ENCODE results near the gene TNFRSF13B. TPM values are rescaled to one million over a fixed set of nuclear protein-coding genes. Genes with fewer than 3 reads are reported as not detected.
"Not testable (repeated sequence)": the region's sequence is repeated elsewhere in the genome, so short reads cannot be mapped to it uniquely, and the experiment has no call there.

TNFRSF13B gene
- total RNA-seq, 1 donor from 2014 or later, result not detected

DNA sequence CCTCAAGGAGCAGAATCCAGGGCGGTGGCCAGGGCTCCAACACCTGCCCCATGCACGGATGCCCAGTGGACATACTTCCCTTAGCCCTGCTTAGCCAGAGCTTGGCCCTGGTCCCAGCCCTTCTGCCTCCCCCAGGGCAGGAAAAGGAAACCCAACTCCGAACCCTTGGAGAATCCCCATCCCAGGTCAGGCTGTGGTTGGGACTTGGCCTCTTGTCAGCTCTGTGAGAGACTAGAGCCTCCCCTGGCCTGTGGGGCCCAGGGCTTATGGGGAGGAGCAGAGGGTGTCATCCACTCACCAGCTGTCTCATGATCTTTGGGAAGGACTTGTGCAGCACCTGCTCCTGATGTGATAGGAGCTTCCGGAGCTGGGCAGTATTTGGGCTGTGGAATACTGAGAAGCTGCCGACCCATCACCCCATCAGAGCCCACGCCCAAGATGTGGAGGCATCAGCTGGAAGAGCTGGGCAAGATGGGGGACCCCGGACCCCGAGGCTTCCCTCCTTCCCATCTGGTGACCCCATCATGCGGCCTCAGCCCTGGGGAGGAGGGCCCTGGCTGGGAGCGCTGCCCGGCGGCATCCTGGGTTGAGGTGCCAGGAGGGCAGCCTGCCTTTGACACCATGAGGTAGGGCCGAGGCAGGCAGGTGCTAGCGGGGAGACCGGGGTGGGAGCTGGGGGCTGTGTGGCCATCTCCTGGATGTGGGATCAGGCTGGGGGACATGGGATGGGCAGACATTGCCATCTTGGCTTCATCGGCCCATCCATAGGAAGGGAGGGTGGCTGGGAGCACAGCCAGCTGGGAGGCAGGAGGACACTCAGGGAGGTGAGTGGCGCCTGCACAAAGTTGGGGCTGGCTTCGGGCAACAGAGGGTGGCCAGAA lies 45.1 kb downstream of the TNFRSF13B start:
- DNase-seq (ENCODE audit: low read depth in 2 of 2), result peak in 1 of 2 donors; percentile 11

DNA sequence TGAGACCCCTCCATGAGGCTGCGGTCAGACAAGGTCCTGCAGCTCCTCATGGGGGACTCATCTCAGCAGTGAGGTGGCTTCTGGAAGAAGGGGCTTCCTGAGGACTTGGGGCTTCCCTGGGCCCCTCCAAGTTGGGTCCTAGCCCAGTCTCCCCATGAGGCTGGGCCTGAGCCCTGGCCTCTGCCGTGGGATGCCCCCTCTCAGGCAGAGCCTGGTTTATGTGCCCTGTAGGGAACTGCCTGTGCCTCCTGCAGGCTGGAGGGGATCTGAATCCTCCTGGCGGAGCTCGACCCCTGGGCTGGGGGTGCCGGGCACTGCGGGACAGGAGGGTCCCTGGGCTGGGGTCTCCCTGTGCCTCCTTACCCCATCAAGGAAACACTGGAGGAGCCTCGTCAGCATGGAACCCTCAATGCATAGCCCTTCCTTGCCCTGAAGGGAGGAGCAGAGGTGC lies 45.8 kb downstream of the TNFRSF13B start:
- no peak for DNase-seq (ENCODE audit: low read depth in 2 of 2)

DNA sequence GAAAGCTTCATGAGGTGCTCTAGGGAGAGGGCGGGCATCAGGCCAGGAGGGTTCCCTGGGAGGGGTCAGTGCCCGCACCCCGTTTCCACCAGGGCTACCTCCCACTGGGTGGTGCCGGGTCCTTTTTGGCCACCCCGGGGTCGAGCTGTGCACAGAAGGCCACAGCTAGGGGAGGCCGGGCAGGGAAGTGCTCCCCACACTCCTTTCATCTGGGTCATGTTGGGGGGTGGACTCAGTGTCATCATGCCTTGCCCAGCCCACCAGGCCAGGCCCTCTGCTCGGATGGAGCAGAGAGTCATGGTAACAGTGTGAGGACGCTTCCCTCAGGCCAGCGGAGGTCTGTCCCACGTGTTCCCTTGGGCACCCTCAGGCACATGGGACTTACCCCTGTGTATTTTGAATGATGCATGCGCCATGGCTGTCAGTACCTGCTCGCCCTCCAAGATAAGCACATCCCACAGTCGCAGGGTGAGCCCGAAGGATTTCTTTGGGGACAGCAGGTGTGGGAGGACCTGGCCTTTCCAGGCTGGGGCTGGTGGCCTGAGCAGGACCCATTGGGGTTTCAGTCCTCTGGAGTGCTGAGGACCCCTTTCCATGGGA lies 46.4 kb downstream of the TNFRSF13B start:
- no peak for DNase-seq (ENCODE audit: low read depth in 2 of 2)

DNA sequence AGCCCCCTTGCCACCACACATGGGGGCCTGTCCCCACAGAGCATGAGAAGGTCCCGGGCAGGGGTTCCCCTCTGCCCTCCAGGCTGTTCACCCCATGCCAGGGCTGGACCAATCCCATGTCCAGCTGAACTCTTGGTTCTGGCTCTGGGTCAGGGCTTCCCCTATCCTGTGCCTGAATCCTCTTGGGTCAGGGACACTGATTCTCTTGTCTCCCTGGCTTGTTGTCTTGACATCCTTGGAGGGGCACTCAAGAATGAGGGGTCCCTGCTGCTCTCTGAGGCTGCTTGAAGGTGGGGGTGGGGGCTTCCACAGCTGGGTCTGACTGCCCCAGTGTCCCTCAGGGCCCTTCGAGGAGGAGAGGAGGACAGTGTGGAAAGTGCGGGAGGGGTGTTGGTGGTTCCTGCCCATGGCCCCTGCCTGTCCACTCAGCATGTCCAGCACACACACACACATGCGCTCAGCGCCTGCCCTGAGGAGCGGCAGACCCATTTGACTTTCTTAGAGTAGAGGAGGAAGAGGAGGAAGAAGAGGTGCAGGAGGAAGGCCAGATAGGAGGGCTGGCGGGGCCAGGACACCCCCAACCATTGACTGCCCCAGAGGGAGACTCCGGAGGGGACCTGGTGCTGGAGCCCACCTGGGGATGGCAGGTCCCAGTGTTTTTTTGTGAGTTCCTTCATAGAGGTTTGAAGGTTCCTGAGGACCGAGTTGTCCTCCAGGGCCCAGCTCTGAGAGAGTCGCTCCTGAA lies 47.0 kb downstream of the TNFRSF13B start:
- no peak for DNase-seq (ENCODE audit: low read depth in 2 of 2)

DNA sequence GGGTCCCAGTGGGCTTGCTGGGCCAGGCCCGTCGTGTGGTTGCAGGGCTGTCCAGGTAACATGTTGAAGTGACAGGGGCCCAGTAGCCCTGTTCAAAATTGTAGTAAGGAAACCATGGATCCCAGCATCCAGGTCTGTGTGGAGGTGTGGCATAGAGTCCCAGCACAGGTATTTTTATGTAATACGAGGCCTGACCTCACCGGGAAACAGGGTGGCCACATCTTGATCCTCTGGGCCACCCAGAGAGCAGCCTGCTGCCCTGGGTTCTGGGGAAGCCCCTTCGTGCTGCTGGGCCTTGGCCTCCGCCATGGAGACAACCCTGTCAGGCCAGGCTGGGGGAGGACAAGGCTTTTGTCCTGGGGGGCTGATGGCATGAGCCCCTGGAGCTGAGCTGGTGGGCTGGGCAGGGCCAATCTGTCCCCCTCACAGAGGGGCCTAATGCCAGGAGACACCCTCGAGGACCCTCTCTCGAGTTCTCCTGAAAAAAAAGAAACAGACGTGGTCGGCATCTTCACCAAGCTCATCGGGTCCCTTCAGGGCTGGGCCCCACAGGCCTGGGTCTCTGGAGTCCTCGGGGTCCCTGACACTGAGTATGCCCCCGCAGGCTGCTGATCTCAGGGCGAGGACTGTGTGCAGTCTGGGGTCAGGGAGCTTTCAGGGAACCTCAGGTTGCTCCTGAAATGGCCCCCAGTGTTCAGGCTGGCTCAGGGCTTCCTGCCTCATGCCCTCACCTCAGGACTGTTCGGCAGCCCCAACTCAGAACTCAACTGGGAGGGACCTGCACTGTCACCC lies 47.8 kb downstream of the TNFRSF13B start:
- DNase-seq (ENCODE audit: low read depth in 2 of 2), result no peak

DNA sequence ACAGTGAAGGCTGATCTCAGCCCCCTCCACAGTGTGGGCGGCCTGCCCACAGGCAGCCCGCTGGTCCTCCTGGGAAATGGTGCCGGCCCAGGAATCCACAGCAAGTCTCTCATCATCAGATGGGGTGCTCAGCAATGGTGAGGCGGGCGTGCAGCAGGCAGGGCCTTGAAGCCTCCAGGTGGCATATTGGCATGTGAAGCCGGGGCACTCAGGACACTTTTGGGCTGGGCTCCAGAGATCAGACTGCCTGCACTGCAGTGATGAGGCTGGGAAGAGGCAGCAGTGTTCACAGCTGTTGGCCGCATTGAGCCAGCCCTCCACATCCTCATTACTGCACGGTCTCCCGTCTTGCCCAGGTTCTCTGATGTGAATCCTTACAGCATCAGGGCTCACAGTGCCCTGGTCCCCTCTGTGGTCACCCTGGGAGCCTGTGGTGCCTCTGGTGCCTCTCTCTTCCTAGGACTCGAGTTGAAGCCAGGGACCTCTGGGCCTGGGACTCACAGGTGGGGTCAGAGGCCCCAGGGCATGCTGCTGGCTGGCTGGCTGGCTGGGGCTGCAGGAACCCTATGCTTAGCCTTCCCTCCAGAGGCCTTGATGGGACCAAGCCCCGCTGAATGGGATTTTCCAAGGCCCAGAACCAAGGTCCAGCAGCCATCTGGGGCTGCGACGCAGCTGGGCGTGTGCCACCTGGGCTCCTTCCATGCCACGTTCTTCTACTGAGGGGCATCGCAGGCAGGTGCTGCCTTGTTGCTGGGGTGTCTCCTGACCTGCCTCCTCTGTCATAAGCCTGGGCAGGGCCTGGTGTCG lies 48.6 kb downstream of the TNFRSF13B start:
- DNase-seq (ENCODE audit: low read depth in 2 of 2), result no peak

DNA sequence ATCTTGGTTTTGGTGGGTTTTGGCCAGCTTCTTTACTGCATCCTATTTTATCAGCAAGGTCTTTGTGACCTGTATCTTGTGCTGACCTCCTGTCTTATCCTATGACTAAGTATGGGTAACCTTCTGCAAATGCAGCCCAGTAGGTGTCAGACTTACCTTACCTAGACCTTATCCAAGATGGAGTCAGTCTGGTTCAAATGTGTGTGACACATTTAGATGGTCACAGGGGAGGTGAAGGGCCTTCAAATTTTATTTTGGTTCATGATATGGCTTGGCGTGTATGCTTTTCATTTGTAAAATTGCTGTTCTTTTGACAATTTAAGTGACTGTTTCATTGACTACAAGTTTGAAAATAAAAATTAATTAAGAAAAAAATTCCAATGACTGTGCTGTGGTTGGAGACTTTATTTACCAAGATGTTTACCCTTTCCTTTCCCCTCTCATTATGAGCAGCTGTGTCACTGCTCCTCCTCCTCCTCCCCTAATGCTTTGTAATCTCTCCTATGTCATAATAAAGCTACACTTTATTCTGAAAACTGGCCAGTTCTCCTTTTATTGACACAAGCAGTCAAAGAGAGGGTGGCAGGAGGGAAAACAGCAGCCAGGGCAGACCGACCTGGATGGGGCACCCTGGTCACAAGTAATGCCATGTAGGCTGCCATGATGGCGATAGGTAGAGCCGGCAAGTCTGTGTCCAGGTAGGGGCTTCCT lies 49.4 kb downstream of the TNFRSF13B start:
- DNase-seq (ENCODE audit: low read depth in 2 of 2), result peak in 1 of 2 donors; percentile 23

DNA sequence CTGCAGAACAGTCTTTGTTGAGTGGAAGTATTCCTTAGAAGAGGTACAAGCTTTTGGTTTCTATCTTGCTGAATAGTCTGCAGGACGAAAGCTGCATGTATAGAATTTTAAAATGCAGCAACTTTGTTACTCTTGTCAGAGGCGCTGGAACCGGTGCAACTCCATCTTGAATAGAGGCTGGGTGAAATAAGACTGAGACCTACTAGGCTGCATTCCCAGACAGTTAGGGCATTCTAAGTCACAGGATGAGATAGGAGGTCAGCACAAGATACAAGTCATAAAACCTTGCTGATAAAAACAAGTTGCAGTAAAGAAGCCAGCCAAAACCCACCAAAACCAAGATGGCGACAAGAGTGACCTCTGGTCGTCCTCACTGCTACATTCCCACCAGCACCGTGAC lies 50.5 kb downstream of the TNFRSF13B start:
- not testable (repeated sequence) for DNase-seq (ENCODE audit: low read depth in 2 of 2)

DNA sequence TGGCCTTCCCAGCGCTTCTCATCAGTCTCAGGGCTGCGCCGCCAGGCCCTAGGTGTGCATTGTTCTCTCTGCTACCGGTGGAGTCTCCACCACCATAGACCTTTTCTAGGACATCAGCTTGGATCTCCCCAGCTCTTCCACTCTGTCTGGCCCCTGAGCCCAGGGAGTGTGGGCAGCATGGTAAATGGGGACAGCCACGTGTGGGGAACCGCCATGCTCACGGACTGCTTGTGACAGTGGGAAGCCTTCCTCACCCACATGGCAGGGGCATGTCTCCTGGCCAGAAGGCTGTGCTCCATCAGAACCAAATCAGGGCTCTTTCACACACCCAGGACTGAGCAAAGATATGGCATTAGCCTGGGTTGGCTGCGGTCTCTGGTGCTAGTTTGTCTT lies 51.3 kb downstream of the TNFRSF13B start:
- DNase-seq (ENCODE audit: low read depth in 2 of 2), result no peak

DNA sequence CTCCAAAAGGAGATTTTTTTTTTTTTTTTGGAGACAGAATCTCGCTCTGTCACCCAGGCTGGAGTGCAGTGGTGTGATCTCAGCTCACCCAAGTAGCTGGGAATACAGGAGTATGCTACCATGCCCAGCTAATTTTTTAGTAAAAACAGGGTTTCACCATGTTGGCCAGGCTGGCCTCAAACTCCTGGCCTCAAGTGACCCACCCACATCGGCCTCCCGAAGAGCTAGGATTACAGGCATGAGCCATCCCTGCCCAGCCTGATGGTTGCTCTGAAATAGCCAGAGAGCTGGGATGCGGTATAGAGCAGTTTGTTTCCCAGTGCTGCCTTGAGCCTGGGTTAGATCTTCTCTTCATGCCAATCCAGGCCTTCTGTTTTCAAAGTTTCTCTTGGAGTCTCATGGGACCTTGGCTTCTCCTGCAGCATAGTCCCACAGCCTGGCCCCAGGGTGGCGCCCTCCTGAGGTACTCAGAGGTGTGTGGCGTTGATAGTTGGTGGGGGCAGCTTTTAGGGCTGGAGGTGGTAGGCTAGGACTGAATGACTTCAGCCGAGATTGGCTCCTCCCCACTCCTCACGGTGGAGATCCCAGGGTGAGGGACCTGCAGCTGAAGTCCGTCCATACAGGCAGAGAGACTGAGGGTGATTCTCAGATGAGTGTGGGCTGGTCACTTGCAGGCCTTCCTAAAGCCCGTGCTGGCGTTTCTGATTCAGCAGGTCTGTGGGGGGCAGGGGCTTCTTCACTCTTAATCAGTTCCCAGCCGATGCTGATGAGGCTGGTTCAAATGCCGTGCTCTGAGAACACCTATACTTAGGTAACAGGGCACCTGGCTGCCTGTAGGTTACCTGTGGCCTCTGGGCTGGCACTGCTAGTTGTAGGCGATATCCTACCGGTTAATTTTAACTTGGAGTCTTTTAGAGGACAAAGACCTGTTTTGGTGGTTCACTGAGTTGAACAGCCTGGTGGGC lies 52.0 kb downstream of the TNFRSF13B start:
- DNase-seq (ENCODE audit: low read depth in 2 of 2), result no peak

DNA sequence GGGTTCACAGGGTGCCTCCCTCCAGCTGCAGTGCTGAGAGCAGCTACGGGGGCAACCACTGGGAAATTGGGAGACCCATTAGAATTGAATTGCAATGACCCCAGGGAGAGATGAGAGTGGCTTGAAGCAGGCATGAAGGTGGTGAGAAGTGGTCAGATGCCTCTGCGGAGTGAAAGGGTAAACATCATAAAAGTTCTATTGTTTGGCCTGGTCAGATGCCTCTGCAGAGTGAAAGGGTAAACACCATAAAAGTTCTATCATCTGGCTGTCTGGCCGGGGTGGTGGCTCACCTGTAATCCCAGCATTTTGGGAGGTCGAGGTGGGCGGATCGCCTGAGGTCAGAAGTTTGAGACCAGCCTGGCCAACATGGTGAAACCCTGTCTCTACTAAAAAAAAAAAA lies 53.5 kb downstream of the TNFRSF13B start:
- no peak for DNase-seq (ENCODE audit: low read depth in 2 of 2)

DNA sequence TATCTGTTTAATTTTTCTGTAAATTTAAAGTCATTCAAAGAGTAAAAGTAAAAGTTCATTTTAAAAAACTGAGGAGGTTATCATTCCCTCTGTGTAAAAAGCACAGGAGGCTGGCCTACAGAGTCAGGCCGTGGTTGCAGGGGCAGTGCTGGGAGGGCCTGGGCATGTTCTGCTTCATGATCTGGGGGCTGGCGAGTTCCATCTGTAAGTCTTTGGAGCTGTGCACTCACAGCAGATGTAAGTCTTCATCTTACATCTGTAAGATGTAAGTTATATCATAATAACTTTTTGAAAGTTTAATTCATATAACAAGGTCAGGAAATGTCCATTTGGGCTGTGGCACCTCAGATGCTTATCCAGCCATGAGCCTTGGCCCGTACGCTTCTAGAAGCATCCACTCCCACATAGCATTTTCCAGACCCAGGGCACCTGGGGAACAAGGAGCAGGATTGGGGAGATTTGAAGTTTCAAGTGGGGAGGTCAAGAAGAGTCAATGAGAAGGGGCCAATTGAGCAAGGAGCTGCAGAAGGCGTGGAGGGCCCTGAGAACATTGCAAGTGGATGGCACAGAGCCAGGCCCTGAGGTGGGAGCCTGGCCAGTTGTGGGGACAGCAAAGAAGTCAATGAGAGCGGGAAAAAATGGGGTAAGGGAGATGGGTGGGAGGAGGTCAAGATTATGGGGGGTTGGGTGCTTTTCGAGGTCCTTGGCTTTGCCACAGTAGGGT lies 54.1 kb downstream of the TNFRSF13B start:
- DNase-seq (ENCODE audit: low read depth in 2 of 2), result no peak

DNA sequence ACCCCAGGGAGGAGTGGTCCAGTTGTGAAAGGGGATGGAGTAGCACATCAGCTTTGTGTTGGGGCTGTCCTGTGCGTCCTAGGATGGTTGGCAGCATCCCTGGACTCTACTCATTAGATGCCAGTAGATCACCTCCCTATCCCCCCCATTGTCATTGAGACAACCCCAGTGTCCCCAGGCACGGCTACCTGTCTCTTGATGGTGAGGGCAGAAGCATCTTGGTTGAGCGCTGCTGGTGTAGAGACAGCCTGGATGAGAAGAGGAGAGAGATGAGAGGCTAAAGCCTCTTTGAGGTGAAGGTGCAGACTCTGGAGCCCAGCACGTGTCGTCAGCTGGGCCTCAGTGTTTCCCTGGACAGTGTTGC lies 55.4 kb downstream of the TNFRSF13B start:
- no peak for DNase-seq (ENCODE audit: low read depth in 2 of 2)

DNA sequence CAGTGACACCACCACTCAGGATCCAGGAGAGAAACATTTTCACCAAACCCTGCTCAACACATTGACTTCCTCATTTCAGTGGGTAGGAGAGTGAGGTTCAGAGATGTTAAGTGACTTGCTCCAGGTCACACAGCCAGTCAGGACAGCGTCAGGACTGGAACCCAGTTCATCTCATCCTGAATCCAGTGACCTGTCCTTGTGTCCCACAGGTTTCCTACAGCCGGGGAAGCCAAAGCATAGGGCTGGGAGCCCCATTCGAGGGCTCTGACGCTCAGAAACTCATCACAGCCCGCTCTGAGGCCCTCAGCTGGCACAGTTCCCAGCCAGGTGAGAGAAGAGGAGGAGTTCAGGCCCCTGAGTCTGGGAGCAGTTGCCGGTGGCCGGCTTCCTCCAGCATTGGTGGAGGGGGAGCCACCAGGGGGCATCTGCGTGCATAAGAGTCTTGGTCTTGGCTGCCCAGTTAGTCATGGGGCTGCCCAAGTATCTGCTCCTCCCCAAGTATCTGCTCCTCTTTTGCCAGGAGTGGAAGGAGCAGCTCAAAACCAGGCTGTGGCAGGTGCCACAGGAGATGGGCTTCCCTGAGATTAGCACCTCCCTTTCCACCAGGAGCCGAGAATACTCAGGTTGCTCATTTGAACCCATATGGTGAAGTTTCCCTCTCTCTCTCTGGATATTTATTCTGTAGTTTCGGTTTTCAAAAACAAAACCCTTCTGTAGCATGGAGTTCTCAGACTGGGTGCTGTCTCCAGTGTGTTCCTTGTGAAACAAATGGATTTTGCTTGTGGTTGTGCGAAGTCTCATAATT lies 56.0 kb downstream of the TNFRSF13B start:
- peak; percentile 41 to 49 for DNase-seq (ENCODE audit: low read depth in 2 of 2)

DNA sequence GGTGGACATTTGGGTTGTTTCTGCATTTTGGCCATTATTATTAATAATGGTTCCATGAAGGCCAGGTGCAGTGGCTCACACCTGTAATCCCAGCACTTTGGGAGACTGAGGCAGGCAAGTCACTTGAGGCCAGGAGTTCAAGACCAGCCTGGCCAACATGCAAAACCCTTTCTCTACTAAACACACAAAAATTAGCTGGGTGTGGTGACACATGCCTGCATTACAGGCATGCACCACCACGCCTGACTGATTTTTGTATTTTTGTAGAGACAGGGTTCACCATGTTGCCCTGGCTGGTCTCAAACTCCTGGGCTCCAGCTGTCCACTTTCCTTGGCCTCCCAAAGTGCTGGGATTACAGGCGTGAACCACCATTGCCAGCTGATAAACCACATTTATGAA lies 58.5 kb downstream of the TNFRSF13B start:
- DNase-seq (ENCODE audit: low read depth in 2 of 2), result no peak

DNA sequence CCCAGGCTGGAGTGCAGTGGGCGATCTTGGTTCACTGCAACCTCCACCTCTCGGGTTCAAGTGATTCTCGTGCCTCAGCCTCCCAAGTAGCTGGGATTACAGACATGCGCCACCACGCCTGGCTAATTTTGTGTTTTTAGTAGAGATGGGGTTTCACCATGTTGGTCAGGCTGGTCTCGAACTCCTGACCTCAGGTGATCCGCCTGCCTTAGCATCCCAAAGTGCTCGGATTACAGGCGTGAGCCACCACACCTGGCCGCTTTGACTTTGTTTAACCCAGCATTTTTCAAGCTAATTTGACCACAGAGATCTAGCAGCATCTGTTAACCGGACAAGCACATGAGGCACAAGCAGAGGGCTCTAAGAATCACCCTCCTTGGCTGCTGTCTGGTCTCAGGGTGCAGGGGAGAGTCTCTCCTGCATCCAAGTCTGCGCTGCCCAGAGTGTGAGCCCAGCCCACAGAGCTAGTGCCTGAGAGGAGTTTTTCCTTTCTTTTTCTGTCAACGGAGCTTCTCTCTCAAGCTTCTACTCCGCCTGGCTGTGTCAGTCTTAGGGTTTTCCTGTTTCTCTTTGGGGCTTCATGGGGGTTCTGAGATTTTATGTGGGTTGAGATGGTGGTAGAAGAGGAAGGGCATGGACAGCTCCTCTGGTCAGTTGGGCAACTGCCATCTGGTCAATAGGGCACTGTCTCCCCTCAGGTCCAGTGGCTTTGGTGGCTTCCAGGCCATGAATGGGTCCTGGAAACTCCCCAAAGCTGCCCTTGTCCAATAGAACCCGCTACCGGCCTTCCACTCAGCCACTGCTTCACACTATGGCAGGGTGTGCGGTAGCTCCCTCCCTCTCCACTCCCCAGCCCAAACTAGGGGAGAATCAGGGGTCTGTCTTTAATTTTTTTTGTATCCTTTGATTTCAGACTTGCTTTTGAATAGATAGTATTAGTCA lies 59.6 kb downstream of the TNFRSF13B start:
- no peak for DNase-seq (ENCODE audit: low read depth in 2 of 2)

Measured in lung microvascular endothelial cell (primary cell).